ENCODE data around the gene ACTR6. TPM values are rescaled to one million over a fixed set of nuclear protein-coding genes. Genes with fewer than 3 reads are reported as not detected.
"Not testable (repeated sequence)": the region's sequence is repeated elsewhere in the genome, so short reads cannot be mapped to it uniquely, and the experiment has no call there.

Gene ACTR6
- polyA plus RNA-seq (ENCODE audit: insufficient read length in 4 of 4) = 10 to 100 TPM; 36.9 to 41.0 (median 39.3) TPM

DNA sequence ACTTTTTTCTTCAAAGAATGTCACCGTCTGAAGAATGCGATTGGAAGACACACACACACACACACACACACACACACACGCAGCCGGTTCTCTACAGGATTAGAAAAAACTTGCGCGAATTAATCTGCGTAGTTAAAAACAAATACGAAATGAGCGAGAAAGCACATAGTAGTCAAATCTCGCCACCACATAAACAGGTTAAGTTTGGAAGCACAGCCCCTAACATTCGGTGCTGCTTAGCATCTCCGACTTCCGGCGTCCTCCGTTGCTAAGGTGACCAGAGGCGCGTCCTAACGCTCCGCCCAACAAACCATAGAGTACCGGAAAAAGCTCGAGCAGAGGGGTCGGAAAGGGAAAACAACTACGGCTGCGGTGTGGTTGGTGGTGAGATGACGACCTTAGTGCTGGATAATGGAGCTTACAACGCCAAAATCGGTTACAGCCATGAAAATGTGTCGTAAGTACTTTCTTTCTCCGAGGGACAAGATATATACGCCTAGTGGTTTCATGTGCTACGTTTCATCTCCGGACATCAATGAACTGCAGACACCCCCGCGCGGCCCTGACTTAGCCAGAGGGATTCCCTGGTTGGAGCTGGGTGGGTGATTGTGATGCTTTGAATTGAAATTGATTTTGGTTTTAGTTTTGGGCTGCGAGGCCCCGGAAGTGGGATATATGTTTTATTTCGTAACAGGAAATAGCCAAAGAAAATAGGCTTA lies at the start of gene ACTR6:
Gene ACTR6 (plus strand): TSS at position 353 of the 719 bp plus-strand sequence. CDS start 37 bp downstream, at position 390.
- peak; percentile 95 to 99 (median 96) for DNase-seq (ENCODE audit: low read depth in 4 of 4, low spot score in 3 of 4)

DNA sequence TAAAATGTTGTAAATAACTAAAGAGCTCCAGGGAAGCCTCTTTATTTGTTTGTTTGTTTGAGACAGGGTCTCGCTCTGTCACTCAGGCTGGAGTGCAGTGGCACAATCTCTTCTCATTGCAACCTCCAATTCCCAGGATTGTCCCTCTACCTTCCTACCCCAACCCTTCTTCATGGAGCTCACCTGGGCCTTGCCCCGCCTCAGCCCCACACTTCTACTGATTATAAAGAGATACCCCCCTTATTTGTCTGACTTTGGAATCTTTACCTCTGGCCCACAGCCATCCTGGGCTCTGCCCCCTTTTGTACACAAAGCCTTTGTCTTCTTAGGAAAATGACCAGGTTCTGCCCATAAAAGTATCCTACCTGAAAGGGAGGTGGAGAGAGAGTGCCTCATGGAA lies 48.8 kb upstream of the ACTR6 start:
- DNase-seq (ENCODE audit: low read depth in 4 of 4, low spot score in 3 of 4) = no peak

DNA sequence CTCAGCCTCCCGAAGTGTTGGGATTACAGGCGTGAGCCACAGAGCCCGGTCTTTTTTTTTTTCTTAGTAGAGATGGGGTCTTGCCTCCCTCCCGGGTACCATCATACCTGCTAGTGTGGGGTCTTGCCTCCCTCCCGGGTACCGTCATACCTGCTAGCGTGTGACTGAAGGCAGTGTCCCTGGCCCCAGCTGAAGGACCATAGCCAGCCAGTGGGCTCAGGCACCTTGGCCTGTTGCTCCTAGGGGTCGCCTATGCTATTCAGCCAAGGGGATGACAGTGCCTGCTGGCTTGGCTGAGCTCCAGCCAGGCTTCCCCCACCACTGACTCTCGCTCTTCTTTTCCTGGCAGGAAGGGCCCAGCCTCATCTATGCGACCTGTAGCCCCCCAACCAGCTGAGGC lies 47.5 kb upstream of the ACTR6 start:
- DNase-seq (ENCODE audit: low read depth in 4 of 4, low spot score in 3 of 4) = no peak

DNA sequence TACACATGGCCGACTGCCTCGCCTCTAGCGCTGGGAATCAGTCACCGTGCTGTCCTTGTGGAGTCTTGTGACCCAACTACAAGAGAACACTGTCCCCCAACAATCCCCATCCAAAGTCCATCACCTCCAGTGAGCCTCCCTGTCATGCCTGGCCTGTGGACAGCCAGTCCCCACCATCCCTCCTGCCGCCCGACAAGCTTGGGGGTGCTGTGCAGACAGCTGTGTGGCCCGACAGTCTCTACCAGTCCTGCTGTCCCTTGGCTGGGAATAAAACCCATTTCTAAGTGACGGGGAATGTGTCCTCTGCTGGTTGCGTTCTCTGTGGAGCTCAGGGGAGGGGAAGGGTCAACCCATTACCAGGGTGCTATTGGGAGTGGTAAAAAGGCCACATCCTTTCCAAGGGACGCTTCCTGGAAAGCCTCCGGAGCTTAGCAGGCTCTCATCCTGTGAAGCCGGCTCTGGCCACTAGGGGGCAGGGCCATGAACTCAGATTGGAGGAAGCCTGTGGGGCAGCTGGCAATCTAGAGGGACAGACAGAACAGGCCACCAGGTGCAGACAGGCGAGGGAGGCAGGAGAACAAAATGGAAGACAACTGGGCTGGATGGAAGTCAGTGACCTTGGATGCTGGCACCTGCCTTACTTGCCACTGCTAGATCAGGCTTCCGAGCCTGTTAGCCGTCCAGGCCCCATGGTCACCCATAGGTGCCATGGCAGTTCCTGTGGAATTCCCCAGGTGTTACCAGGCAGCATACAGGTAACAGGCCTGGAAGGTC lies 46.0 kb upstream of the ACTR6 start:
- no peak for DNase-seq (ENCODE audit: low read depth in 4 of 4, low spot score in 3 of 4)

DNA sequence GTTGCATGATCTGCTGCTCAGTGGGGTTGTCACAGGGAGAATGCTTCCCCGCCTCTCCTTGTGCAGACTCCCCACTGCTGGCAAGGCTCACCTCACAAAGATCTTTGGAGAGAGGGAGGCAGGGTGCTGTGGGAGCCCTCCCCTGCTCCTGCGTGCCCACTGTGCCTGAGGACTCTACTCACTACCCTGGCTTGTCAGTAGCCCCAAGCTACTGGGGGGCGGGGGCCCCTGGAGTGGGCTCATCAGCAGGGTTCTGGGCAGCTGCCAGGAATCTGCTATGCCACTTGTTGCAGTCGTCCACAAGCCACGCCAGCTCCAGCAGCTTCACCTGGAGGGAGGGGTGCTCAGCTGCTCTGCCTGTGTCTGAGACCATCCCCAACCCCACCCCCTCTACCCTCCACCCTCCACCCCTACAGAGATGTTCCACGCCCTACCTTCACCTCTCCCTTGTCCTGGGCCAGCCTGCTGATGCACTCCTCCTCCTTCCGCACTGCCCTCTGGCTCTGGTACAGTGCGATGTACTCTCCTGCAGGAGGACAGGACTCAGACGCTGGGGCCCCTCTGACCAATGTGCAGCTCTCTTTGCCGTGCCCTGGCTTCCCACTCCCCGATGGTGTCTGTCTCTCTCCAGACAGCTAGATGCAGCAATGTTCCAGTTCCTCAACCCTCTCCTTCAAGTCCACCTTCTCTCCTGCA lies 43.7 kb upstream of the ACTR6 start:
- no peak for DNase-seq (ENCODE audit: low read depth in 4 of 4, low spot score in 3 of 4)

DNA sequence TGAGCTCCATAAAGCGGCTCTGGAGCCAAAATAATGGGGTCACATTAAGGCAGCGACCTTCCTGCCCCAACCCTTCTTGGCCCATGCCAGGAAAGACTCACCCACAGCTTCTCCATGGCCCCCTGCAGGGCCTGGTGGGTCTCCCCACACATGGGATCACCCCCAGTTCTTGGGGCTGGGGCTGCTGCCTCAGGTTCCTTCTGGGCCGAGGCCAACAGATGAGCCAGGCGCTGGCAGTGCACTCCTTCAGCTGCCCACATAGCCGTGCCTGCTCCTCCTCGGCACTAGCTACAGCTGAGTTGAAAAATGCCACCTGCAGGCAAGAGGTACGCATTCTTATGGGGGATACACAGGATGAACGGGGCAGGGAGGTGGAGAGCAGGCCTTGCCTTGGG lies 43.2 kb upstream of the ACTR6 start:
- DNase-seq (ENCODE audit: low read depth in 4 of 4, low spot score in 3 of 4) = no peak

DNA sequence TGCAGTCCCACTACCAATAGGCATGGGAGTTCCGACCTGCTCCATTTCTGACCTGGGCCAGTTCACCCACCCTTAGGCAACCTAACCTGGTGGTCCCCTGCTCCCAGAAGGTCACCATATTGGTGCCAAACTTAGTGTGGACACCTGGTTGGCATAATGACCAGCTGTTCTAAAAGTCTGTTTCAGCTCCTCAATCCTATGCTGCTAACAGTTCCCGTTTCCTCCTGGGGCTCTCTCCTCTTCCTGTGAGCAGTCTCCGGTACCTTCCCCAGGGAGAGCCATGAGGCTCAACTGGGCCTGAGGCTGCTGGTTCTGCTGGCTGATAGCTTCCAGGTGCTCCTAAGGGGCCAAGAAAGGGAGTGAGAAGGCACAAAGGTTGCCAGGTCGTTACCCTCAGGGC lies 42.1 kb upstream of the ACTR6 start:
- no peak for DNase-seq (ENCODE audit: low read depth in 4 of 4, low spot score in 3 of 4)

DNA sequence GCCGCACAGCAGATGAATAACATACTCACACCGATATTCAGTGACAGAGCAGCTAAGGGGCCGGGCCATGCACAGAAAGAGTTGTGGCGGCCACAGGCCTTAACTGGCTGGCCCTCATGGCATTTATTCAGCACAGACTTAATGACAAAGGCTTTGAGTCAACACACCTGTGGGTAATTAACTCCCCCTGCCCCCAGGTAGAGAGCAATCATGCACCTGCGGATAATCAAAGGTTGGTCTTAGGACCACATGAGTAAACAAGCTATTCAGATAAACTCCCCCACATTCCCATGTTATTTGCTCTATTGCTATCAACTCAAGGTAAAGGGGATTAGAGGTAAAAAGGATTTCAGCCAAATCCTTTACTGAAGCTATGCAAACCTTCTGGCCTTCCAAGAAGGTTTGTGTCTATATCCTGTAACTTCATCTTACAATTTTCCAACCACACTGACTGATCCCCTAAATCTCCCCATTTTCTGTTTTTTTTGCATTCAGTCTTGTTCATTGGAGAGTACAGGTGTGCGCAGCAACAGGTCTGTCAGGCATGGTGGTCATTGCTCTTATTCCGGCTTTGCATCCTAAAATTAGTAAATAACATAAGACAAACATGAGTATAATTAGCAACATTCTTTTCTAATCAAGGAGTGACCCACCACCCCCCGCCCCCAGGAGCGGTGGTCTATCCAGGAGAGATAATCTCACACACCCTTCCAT lies 41.1 kb upstream of the ACTR6 start:
- no peak for DNase-seq (ENCODE audit: low read depth in 4 of 4, low spot score in 3 of 4)

DNA sequence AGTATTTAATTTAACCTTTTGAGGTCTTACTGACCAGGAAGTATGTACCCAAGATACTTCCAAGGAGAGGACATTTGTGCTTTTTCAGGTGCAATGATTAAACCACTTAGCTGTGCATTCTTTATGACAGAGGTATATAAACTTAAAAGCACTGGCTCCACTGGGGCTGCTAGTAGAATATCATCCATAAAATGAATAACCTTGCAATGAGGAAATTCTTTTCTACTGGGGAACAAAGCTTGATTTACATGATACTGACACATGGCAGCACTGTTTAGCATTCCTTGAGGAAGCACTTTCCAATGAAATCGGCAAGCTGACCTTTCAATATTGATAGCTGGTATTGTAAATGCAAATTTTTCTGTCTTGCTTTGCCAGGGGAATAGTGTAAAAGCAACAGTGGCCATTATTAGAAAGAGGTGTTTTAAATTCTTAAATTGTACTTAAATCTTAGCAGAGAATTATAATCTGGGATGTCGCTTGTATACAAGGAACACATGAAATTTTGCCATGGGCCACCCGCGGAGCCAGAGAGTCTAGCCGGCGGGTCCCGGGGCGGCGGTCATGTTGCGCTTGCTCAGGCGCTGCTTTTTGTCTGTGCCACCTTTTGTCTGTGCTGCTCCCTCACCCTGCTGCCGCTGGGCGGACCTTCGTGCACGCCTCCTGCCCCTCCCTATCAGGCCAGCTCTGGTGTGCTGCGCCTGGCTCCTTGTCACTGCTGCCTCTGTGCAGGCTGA lies 37.0 kb upstream of the ACTR6 start:
- peak in 2 of 4 donors; percentile 12 to 36 for DNase-seq (ENCODE audit: low read depth in 4 of 4, low spot score in 3 of 4)

DNA sequence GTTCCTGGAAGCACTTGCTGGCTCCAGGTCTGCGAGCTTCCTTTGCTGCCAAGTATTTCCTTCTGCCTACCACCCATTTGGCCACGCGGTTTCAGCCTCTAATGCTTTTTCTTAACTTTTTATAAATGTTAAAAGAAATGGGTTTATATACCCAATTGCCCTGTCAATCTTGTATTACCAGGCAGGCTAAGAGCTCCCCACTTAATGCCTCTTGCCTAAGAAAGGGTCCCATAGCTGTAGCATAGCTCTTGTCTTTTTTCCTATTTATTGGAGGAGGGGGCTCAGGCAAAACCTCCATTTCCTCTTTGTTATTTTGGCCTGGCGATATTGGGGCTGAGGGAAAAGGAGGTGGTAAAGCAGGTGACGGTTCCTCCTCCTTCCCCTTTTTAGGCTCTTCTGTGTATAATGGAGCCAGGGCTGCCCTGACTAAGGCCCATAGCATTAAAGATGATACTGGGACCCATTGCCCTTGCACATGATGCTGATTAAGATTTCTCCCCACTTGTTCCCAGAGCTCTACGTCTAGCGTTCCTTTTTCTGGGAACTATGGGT lies 36.4 kb upstream of the ACTR6 start:
- DNase-seq (ENCODE audit: low read depth in 4 of 4, low spot score in 3 of 4) = no peak

DNA sequence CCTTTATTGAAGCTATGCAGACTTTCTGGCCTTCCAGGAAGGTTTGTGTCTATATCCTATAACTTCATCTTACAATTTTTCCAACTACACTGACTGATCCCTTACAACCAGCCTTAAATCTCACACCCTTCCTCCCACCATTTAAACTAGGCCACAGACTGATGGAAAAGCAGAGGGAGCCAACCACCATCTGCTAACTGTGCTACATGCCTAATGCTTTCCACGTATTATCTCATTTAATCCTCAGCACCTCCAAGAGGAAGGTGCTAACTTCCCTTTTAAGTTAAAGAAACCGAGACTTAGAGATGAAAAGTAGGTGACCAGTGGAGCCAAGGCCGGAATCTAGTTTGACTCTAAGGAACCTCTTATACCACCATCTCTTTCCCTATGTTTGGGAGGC lies 35.3 kb upstream of the ACTR6 start:
- DNase-seq (ENCODE audit: low read depth in 4 of 4, low spot score in 3 of 4) = no peak

DNA sequence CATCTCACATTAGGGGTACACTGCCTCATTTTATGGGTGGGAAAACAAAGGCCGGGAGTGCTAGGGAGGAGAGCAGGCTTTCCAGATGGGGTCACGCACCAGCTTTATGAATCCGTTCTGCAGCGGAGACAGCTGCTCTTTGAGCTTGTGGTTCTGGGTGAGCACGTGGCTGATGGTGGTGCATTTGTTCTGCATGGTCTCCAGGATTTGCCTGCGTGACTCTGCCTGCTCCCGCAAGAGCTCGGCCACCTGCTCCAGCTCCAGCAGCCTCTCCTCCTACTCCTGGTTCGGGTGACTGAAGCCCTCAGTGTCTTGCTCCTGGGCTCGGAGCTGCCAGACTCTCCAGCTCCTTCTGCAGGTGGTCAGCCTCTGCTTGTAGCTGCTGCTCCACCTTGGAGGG lies 34.4 kb upstream of the ACTR6 start:
- no peak for DNase-seq (ENCODE audit: low read depth in 4 of 4, low spot score in 3 of 4)

DNA sequence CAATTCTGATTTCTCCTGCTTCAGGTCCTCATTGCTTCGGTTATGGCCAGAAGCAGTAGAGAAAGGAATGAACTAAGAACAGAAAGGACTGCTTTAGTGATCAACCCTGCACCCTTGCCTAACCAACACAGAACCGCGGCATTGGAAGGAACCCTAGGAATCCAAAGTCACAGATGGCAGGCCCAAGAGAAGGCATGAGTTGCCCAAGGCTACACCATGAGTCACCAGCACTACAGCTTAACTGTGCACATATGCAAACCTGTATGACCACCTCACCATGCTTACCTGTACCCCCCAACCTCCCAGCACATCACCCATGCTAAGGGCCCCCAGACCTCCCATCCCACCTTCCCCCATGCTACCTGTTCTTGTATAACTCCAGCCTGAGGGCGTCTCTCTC lies 32.1 kb upstream of the ACTR6 start:
- DNase-seq (ENCODE audit: low read depth in 4 of 4, low spot score in 3 of 4) = no peak

DNA sequence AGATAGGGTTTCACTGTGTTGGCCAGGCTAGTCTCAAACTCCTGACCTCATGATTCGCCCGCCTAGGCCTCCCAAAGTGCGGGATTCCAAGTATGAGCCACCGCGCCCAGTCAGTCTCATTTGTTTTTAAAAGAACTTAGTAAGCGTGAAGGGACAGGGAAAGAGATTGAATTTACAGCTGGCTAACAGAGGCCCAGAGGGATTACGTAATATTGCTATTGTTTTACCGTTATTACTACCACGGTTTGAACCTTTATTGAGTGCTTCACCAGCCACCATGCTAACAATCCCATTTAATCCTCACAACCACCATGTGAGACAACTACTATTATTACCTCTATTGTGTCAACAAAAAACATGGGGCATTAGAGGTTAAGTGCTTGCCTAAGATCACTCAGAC lies 31.3 kb upstream of the ACTR6 start:
- no peak for DNase-seq (ENCODE audit: low read depth in 4 of 4, low spot score in 3 of 4)

DNA sequence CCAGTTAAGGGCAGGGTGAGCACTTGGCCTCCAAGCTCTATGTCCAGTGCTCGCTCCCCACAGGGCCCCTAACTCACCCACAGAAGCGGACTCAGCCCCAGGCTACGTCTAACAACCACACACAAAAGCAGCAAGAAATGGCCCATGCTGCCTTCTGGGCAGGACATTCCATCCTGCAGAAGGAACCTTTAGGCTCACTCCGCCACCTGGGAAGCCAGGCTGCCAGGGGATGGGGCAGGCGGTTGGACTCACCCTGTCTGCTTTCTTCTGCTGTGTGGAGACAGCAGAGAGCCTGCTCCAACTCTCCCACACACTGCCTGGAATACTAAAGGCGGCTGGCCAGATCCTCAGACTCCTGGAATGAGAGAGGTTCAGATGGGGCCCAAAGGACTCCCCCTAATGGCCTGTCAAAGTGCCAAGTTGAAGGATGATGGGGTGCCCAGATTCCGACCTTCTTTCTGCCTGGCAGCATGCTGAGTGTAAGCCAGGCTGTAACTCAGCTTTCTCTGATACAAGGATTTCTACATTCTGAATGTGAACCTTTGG lies 30.2 kb upstream of the ACTR6 start:
- DNase-seq (ENCODE audit: low read depth in 4 of 4, low spot score in 3 of 4) = no peak

DNA sequence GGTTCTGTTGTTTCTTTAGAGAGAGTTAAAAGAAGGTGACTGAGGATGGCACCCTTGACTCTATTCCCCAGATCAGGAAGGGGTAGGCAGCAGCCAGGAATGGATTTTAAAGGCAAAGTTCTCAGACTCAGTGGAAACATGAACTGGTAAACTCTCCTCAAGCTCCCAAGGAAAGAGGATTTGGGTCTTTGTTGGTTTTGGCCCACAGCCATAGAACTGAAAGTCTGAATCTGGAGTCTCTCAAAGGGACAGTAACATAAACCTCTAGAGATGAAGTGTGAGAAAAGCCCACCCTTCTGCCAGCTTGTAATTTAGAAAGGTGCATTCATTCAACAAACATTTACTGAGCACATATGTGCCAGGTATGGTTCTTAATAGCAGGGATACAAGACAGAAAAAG lies 29.4 kb upstream of the ACTR6 start:
- peak in 2 of 4 donors; percentile 20 to 27 for DNase-seq (ENCODE audit: low read depth in 4 of 4, low spot score in 3 of 4)

DNA sequence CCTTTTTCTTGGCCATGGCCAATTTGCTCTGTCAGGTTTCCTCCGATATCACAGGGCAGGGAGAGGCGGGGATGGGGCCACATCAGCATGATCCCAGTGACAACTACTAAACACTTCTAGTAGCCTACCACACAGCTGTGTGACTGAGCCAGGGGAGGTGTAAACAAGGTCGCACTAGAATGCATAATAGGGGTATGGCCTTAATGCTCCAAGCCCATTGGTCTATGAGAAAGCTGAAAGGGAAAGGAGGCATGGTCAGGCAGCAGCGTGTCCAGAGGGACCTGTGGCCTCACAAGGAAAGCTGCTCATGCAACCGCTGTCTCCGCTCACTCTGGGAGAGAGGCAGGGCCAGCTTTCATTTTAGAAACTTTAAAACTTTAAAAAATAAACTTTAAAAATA lies 27.5 kb upstream of the ACTR6 start:
- DNase-seq (ENCODE audit: low read depth in 4 of 4, low spot score in 3 of 4) = no peak

DNA sequence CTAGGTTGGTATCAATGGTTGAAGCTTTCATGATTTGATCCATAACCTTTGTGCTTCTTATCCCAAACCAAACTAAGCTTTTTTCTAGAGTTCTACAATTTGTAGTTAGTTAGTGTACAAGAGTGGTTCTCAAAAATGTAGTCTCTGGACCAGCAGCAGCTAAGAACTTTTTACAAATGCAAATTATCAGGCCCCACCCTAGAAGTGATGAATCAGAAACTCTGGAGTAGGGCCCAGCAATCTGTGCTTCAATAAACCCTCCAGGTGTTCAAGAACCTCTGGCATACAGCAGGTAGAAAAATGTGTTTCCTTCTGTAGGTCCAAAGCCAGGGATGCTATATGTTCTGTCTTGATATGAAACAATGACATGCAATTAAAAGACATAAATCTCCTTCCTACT lies 26.1 kb upstream of the ACTR6 start:
- DNase-seq (ENCODE audit: low read depth in 4 of 4, low spot score in 3 of 4) = no peak

DNA sequence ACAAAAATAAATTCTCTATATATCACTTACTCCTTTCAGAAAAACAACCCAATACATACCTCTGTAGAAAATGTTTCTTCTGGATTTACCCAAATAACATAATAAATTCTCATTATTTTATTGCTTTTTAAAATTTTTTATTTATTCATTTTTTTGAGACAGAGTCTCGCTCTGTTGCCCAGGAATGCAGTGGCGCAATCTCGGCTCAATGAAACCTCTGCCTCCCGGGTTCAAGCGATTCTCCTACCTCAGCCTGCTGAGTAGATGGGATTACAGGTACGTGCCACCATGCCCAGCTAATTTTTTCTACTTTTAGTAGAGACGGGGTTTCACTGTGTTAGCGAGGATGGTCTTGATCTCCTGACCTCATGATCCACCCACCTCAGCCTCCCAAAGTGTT lies 24.1 kb upstream of the ACTR6 start:
- DNase-seq (ENCODE audit: low read depth in 4 of 4, low spot score in 3 of 4) = not testable (repeated sequence)

DNA sequence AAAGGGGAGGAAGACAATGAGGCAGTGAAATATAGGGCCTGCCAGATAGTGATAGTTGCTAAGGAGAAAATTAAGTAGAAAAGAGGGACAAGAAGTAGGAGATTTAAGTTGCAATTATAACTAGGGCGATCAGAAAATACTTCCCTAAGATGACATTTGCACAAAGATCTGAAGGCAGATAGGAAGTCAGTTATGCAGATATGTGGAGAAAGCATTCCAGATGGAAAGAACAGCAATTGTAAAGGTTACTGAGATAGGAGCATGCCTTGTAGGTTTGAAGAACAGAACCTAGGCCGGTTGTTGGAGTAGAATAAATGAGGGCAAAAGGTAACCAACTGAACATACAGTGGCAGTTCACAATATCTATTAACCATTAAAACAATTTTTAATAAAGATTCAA lies 21.4 kb upstream of the ACTR6 start:
- DNase-seq (ENCODE audit: low read depth in 4 of 4, low spot score in 3 of 4) = no peak

Data from right renal pelvis (tissue), 4 donors.